H1 (cell line): ENCODE measurements around the gene SAFB. TPM values are rescaled to one million over a fixed set of nuclear protein-coding genes. Genes with fewer than 3 reads are reported as not detected.

ENCODE experiments used
- CTCF ChIA-PET: fragments of 300-600 bp; sonication (Branson Sonifier 250); formaldehyde crosslinking; loops from one replicate; lab custom pipeline; 2021; ENCODE audit not compliant: partially characterized antibody; lab: Charles Lee
- POLR2A ChIA-PET: fragments of 300-600 bp; sonication (Branson Sonifier 250); formaldehyde crosslinking; loops from one replicate; lab custom pipeline; 2021; ENCODE audit warnings: inconsistent platforms; ENCODE audit not compliant: partially characterized antibody; lab: Charles Lee
- DNase-seq, 2 experiments: peaks; one replicate each; pipeline versions ENCODE4 v3.0.0 to v3.0.0-alpha.2; 2010 to 2022; ENCODE audit warnings: low spot score in 2 of 2, low read depth in 1 of 2, mixed read lengths in 1 of 2
- FAIRE-seq: peaks from 2 replicates; lab custom pipeline; 2011; peaks lifted over from hg19 to GRCh38; lab: Jason Lieb, UNC
- H2AFZ ChIP-seq: 2 replicates; pipeline ENCODE4 v1.8.1; 2012; ENCODE audit warnings: low read length, inconsistent platforms
- H2AK5ac ChIP-seq: 2 replicates; pipeline ENCODE4 v1.6.1; 2013; ENCODE audit warnings: low read depth, low read length
- H2BK120ac ChIP-seq: replicated peaks from 2 replicates; pipeline ENCODE3; 2013; ENCODE audit warnings: low read depth, low read length, inconsistent platforms
- H2BK12ac ChIP-seq: 2 replicates; pipeline ENCODE4 v1.6.1; 2013; ENCODE audit warnings: low read depth, low read length
- H2BK15ac ChIP-seq: 2 replicates; pipeline ENCODE4 v1.6.1; 2013; ENCODE audit warnings: low read length
- H2BK20ac ChIP-seq: 2 replicates; pipeline ENCODE4 v1.6.1; 2013; ENCODE audit warnings: low read length
- H2BK5ac ChIP-seq: 2 replicates; pipeline ENCODE4 v1.6.1; 2013; ENCODE audit warnings: low read depth, low read length
- H3K14ac ChIP-seq: 2 replicates; pipeline ENCODE4 v1.6.1; 2013; ENCODE audit warnings: inconsistent platforms; ENCODE audit not compliant: insufficient read length
- H3K18ac ChIP-seq: 2 replicates; pipeline ENCODE4 v1.6.1; 2013; ENCODE audit warnings: low read length; ENCODE audit errors: extremely low read depth
- H3K23ac ChIP-seq: 2 replicates; pipeline ENCODE4 v1.6.1; 2013; ENCODE audit warnings: inconsistent platforms; ENCODE audit not compliant: insufficient read length
- H3K23me2 ChIP-seq: 2 replicates; pipeline ENCODE4 v1.6.1; 2013; ENCODE audit warnings: low read depth, low read length
- H3K27ac ChIP-seq: 2 replicates; pipeline ENCODE4 v1.6.1; 2011; ENCODE audit warnings: low read depth, low read length, inconsistent platforms
- H3K27me3 ChIP-seq, 4 experiments: replicated peaks in 1 of 4; 1 replicate in 1 of 4; 2 replicates in 3 of 4; pipeline versions ENCODE4 v1.6.1 to v1.8.1; 2011 to 2013; ENCODE audit warnings: low read length in 3 of 4, mild to moderate bottlenecking in 3 of 4, inconsistent platforms in 2 of 4, mixed read lengths in 2 of 4, moderate library complexity in 1 of 4; ENCODE audit not compliant: control insufficient read depth in 3 of 4, insufficient read depth in 3 of 4; ENCODE audit errors: extremely low read depth in 1 of 4
- H3K36me3 ChIP-seq, 4 experiments: 2 replicates each; pipeline versions ENCODE4 v1.6.1 to v1.8.1; 2011 to 2013; ENCODE audit warnings: mild to moderate bottlenecking in 4 of 4, low read length in 3 of 4, moderate library complexity in 2 of 4, control low read depth in 1 of 4, inconsistent platforms in 1 of 4; ENCODE audit not compliant: insufficient read depth in 4 of 4, control insufficient read depth in 2 of 4
- H3K4ac ChIP-seq: replicated peaks from 2 replicates; pipeline ENCODE3; 2013; ENCODE audit warnings: low read length, low read depth, mixed read lengths, inconsistent platforms; ENCODE audit not compliant: insufficient read length
- H3K4me1 ChIP-seq, 4 experiments: replicated peaks in 1 of 4; 1 replicate in 1 of 4; 2 replicates in 3 of 4; pipeline versions ENCODE4 v1.6.1 to v1.8.1; 2011 to 2013; ENCODE audit warnings: low read length in 3 of 4, inconsistent platforms in 2 of 4, mixed read lengths in 1 of 4; ENCODE audit not compliant: insufficient read depth in 4 of 4, control insufficient read depth in 3 of 4
- H3K4me2 ChIP-seq, 2 experiments: 2 replicates each; pipeline versions ENCODE4 v1.6.1 to v1.8.1; 2011 to 2013; ENCODE audit warnings: low read depth in 2 of 2, low read length in 2 of 2, control low read depth in 1 of 2, inconsistent platforms in 1 of 2, mild to moderate bottlenecking in 1 of 2; ENCODE audit not compliant: insufficient read depth in 1 of 2
- H3K4me3 ChIP-seq, 4 experiments: fragments of 200-600, 300-600 bp in 1 of 4; sonication (generic), shearing (Covaris generic), sonication (Bioruptor Twin) in 1 of 4; 2 replicates each; pipeline versions ENCODE4 v1.5.1 to v1.8.1; 2011 to 2016; ENCODE audit warnings: low read length in 4 of 4, low read depth in 3 of 4, control low read depth in 2 of 4, inconsistent platforms in 2 of 4, mild to moderate bottlenecking in 2 of 4, mixed read lengths in 1 of 4, moderate library complexity in 1 of 4; ENCODE audit not compliant: insufficient read depth in 2 of 4; ENCODE audit errors: extremely low read depth in 1 of 4
- H3K56ac ChIP-seq: replicated peaks from 2 replicates; pipeline ENCODE3; 2013; ENCODE audit warnings: low read depth, mild to moderate bottlenecking, mixed read lengths, low read length, inconsistent platforms; ENCODE audit not compliant: insufficient read length
- H3K79me1 ChIP-seq: 2 replicates; pipeline ENCODE4 v1.6.1; 2013; ENCODE audit warnings: low read depth, low read length, control low read depth
- H3K79me2 ChIP-seq, 2 experiments: 2 replicates each; pipeline versions ENCODE4 v1.6.1 to v1.8.1; 2012 to 2013; ENCODE audit warnings: low read length in 2 of 2, mild to moderate bottlenecking in 2 of 2, inconsistent platforms in 1 of 2; ENCODE audit not compliant: insufficient read depth in 2 of 2, control insufficient read depth in 1 of 2
- H3K9ac ChIP-seq, 4 experiments: replicated peaks in 1 of 4; 1 replicate in 1 of 4; 2 replicates in 3 of 4; pipeline versions ENCODE4 v1.6.1 to v1.8.1; 2011 to 2013; ENCODE audit warnings: low read depth in 3 of 4, low read length in 3 of 4, control low read depth in 2 of 4, mild to moderate bottlenecking in 2 of 4, moderate library complexity in 2 of 4, inconsistent platforms in 1 of 4; ENCODE audit errors: extremely low read depth in 1 of 4
- H3K9me3 ChIP-seq, 2 experiments: 2 replicates each; pipeline versions ENCODE4 v1.6.1 to v1.8.1; 2012 to 2013; ENCODE audit warnings: mild to moderate bottlenecking in 2 of 2, moderate library complexity in 2 of 2, control low read depth in 1 of 2, inconsistent platforms in 1 of 2, low read depth in 1 of 2, low read length in 1 of 2, mixed read lengths in 1 of 2; ENCODE audit not compliant: insufficient read depth in 2 of 2
- H4K20me1 ChIP-seq, 2 experiments: replicated peaks in 1 of 2; 2 replicates each; pipeline versions ENCODE3 to v1.8.1; 2011 to 2013; ENCODE audit warnings: inconsistent platforms in 2 of 2, low read length in 2 of 2, mild to moderate bottlenecking in 1 of 2; ENCODE audit not compliant: insufficient read depth in 2 of 2, control insufficient read depth in 1 of 2
- H4K5ac ChIP-seq: 2 replicates; pipeline ENCODE4 v1.6.1; 2013; ENCODE audit warnings: low read length, low read depth, mixed read lengths, inconsistent platforms; ENCODE audit not compliant: insufficient read length
- H4K8ac ChIP-seq: 2 replicates; pipeline ENCODE4 v1.8.0; 2013; ENCODE audit warnings: mild to moderate bottlenecking, moderate library complexity, low read length, inconsistent platforms; ENCODE audit not compliant: insufficient read depth; ENCODE audit errors: extremely low read depth
- H4K91ac ChIP-seq: replicated peaks from 2 replicates; pipeline ENCODE3; 2013; ENCODE audit warnings: low read length, mixed read lengths, inconsistent platforms; ENCODE audit not compliant: insufficient read length
- BACH1 ChIP-seq: IDR thresholded peaks from 2 replicates; pipeline ENCODE4 v1.6.1; 2012; ENCODE audit warnings: low read length, improper control_type of control experiment
- JUND ChIP-seq: IDR thresholded peaks from 2 replicates; pipeline ENCODE4 v1.6.1; 2011; ENCODE audit warnings: mild to moderate bottlenecking, improper control_type of control experiment, low read length
- KDM4A ChIP-seq: IDR thresholded peaks from one replicate; pipeline ENCODE4 v1.7.1; 2012; ENCODE audit warnings: low read depth, mild to moderate bottlenecking, moderate library complexity, low read length, inconsistent platforms; ENCODE audit not compliant: severe bottlenecking
- NANOG ChIP-seq: IDR thresholded peaks from 2 replicates; pipeline ENCODE4 v1.6.1; 2011; ENCODE audit warnings: low read length, low read depth, mild to moderate bottlenecking, inconsistent platforms; ENCODE audit not compliant: insufficient read depth, poor library complexity, severe bottlenecking
- NRF1 ChIP-seq: IDR thresholded peaks from 2 replicates; pipeline ENCODE4 v1.6.1; 2011; ENCODE audit warnings: mild to moderate bottlenecking, low read depth, low read length, improper control_type of control experiment
- SP1 ChIP-seq: IDR thresholded peaks from 2 replicates; pipeline ENCODE4 v1.6.1; 2011; ENCODE audit warnings: low read depth, low read length
- SP4 ChIP-seq: IDR thresholded peaks from 2 replicates; pipeline ENCODE4 v1.6.1; 2012; ENCODE audit warnings: low read length, inconsistent platforms
- TAF1 ChIP-seq: IDR thresholded peaks from 2 replicates; pipeline ENCODE4 v1.6.1; 2011; ENCODE audit warnings: mild to moderate bottlenecking, low read depth, low read length
- WGBS, 2 experiments: shearing (Covaris generic) in 1 of 2; methylation state at CpG; one replicate each; pipeline versions ENCODE4 v1.1.6 to v1.1.7; 2013 to 2015; ENCODE audit warnings: low lambda C conversion rate in 2 of 2, mixed read lengths in 2 of 2, inconsistent platforms in 1 of 2, low coverage in 1 of 2, missing lambda C conversion rate in 1 of 2; ENCODE audit not compliant: insufficient replicate concordance in 2 of 2, insufficient coverage in 1 of 2, insufficient read length in 1 of 2; ENCODE audit errors: extremely low coverage in 1 of 2, missing lambda C conversion rate in 1 of 2; 5-methylcytosine and 5-hydroxymethylcytosine counted together
- polyA plus RNA-seq, 7 experiments: library from polyadenylated mRNA; depleted of rRNA in 3 of 7; stranded (reverse) in 5 of 7; unstranded in 2 of 7; fragments of >200 nt in 5 of 7; fragments of 200-250 nt in 2 of 7; gene quantifications; 1 replicate in 5 of 7; 2 replicates in 1 of 7; 4 replicates in 1 of 7; pipeline versions ENCODE4 v1.2.1 to v1.2.3, GENCODE V29; 2011 to 2013; ENCODE audit warnings: missing spikeins in 2 of 7, mixed read lengths in 2 of 7
- total RNA-seq: library from RNA; stranded (reverse); fragmentation: NEBNext Ultra II Directional; extraction: Animal tissue kit (Norgen Biotek cat#: 25700); gene quantifications from 2 replicates; pipeline ENCODE4 v1.2.1, GENCODE V29; 2021
- TF ChIP-seq, protein P1 (sequence below): IDR thresholded peaks from 2 replicates; pipeline ENCODE4 v1.6.1; 2012; ENCODE audit warnings: inconsistent platforms

Gene SAFB
- total and polyA plus RNA-seq, 2 of the 8 experiments (the other 6 are each of a cell fraction or from before 2014, with no cell fraction given): 27.0 to 110 TPM

DNA sequence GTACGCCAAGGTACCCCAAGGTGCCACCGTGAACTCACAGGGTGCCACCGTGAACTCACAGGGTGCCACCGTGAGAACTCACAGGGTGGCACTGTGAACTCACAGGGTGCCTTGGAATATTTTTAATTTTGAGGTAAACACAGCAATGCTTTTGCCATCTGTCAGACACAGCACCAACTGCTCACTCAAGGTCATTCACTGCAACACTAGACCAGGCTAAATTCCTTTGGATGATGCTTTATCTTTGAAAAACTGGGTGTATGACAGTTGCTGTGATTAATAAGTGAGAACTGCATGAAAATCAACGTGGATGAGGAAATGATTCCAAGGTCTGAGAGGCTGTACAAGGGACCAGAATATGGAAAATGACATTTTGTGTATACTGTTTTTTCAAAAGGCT is 19.3 kb upstream of the SAFB start:
- no peak overlapping the region for H3K4ac ChIP-seq
- DNase-seq (no peak), FAIRE-seq (no peak)
- H3K4me3 ChIP-seq: no peak overlapping the region
- WGBS, 2 experiments: 91% methylated on average over 5 of the region's 5 CpGs; no CpG with 5 or more reads in 1 of the 2 experiments
- H3K9ac ChIP-seq: no peak overlapping the region
- H2AFZ ChIP-seq: no peak overlapping the region
- no peak overlapping the region for H2BK15ac ChIP-seq
- CTCF ChIA-PET: interaction anchor here (0.6 to 1.6 kb wide), 3 partner anchors 11 to 61 kb away, joined by 3 to 7 read pairs (median 3); no protein-coding TSS in a partner anchor
- H4K20me1 ChIP-seq: peaks cover 12 to 19% of the 10 kb centered on the region in 2 experiments
- H2BK120ac ChIP-seq: no peak overlapping the region
- H3K18ac ChIP-seq: no peak overlapping the region
- H2BK12ac ChIP-seq: no peak overlapping the region
- H2AK5ac ChIP-seq: no peak overlapping the region
- no peak overlapping the region for H4K91ac ChIP-seq
- no peak overlapping the region for H4K5ac ChIP-seq
- H2BK5ac ChIP-seq: no peak overlapping the region
- H3K56ac ChIP-seq: no peak overlapping the region
- H3K4me2 ChIP-seq: no peak overlapping the region
- no peak overlapping the region for H4K8ac ChIP-seq
- H3K36me3 ChIP-seq: peaks cover 39 to 82% (median 68%) of the 10 kb centered on the region in 4 experiments
- POLR2A ChIA-PET: interaction anchor here (1.3 kb wide), 1 partner anchor 15 kb away, joined by 3 read pairs; no protein-coding TSS in a partner anchor
- no peak overlapping the region for H3K27ac ChIP-seq
- H3K27me3 ChIP-seq: no peaks in the 10 kb centered on the region
- no peaks in the 10 kb centered on the region for H3K4me1 ChIP-seq
- no peaks in the 10 kb centered on the region for H3K9me3 ChIP-seq
- H3K23me2 ChIP-seq: no peaks in the 10 kb centered on the region
- peaks cover 0 to 16% of the 10 kb centered on the region in 2 experiments; a peak in 3 of 4 replicates for H3K79me2 ChIP-seq
- no peak overlapping the region for H2BK20ac ChIP-seq
- H3K14ac ChIP-seq: no peak overlapping the region
- H3K79me1 ChIP-seq: peaks cover 3% of the 10 kb centered on the region; the same call in 1 of the 2 replicates
- H3K23ac ChIP-seq: no peak overlapping the region
- TF ChIP-seq NANOG (no peak), NRF1 (no peak), TAF1 (no peak), JUND (no peak), BACH1 (no peak), SP1 (no peak), KDM4A (no peak), SP4 (no peak)
- TF ChIP-seq, protein P1, sequence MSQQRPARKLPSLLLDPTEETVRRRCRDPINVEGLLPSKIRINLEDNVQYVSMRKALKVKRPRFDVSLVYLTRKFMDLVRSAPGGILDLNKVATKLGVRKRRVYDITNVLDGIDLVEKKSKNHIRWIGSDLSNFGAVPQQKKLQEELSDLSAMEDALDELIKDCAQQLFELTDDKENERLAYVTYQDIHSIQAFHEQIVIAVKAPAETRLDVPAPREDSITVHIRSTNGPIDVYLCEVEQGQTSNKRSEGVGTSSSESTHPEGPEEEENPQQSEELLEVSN: no peak
